GM20000 (cell line): Measurements from ENCODE around the gene PACRGL.
"Not testable (repeated sequence)": the region's sequence is repeated elsewhere in the genome, so short reads cannot be mapped to it uniquely, and the experiment has no call there.

Source experiments
- DNase-seq: peaks from one replicate; pipeline ENCODE4 v3.0.0; 2012; ENCODE audit warnings: low spot score
- TF ChIP-seq, protein P1 (sequence below): IDR thresholded peaks from 2 replicates; pipeline ENCODE4 v1.5.1; 2012; ENCODE audit warnings: mild to moderate bottlenecking, control low read depth; ENCODE audit errors: extremely low read depth, missing control alignments

PACRGL gene

DNA sequence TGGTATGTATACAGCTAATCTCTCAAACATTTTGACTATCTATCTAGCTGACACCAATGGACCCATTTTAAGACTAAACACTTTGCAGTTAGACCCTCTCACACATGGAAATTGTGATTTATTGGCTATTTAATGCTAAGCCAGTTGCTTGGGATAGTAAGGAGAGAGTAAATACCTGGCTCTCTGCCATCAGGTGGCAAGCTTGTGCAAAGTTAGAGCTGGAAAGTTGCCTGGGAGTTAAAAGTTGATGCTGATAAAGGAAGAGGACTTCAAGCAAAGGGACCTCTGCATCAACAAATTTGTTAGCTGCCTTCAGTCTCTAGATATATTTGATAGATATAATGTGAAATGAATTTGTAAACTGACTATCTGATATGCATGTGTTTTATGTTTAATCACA lies 61.1 kb downstream of the PACRGL start:
- TF ChIP-seq, protein P1, sequence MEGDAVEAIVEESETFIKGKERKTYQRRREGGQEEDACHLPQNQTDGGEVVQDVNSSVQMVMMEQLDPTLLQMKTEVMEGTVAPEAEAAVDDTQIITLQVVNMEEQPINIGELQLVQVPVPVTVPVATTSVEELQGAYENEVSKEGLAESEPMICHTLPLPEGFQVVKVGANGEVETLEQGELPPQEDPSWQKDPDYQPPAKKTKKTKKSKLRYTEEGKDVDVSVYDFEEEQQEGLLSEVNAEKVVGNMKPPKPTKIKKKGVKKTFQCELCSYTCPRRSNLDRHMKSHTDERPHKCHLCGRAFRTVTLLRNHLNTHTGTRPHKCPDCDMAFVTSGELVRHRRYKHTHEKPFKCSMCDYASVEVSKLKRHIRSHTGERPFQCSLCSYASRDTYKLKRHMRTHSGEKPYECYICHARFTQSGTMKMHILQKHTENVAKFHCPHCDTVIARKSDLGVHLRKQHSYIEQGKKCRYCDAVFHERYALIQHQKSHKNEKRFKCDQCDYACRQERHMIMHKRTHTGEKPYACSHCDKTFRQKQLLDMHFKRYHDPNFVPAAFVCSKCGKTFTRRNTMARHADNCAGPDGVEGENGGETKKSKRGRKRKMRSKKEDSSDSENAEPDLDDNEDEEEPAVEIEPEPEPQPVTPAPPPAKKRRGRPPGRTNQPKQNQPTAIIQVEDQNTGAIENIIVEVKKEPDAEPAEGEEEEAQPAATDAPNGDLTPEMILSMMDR, result no peak
- DNase-seq, result no peak

DNA sequence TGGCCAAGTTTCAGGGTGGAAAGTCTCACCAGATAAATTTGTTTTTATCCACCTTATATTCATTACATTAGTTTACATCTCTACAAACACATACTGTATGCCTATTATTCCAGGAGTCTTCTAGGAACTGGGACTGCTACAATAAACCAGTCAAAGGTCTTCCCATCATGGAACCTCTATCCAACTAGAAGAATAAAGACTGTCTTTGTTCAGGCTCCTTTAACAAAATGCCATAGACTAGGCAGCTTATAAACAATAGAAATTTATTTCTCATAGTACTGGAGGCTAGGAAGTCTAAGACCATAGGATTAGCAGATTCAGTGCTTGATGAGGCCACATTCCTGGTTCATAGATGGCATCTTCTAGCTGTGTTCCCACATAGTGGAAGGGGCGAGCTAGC lies 61.6 kb downstream of the PACRGL start:
- no peak for DNase-seq
- TF ChIP-seq, protein P1, result no peak

DNA sequence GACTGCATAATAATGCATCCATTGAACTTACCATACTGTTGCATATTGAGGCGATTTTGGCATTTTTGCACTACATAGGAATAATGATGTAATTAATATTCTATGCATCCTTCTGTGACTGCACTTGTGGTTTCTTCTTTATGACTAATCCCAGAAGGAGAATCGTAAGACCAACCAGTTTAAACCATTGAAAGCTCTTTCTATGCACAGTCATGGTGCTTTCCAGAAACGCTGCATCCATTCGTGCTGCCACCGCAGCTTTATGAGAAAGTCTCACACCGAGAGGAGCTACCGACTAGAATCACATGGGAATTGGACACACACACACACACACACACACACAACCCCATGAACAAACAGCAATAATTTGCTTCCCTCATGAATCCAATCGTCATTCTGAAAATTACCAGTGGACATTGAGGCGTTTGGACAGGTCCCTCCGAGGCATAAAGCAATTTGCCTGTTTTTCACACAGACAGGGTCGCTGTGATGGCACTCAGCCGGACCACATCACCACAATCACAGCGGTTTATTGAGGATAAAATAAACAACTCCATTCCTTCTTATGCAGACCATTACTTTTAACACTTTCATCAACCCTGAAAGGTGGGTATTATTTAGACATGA lies 64.2 kb downstream of the PACRGL start:
- no peak for DNase-seq
- TF ChIP-seq, protein P1, result no peak

DNA sequence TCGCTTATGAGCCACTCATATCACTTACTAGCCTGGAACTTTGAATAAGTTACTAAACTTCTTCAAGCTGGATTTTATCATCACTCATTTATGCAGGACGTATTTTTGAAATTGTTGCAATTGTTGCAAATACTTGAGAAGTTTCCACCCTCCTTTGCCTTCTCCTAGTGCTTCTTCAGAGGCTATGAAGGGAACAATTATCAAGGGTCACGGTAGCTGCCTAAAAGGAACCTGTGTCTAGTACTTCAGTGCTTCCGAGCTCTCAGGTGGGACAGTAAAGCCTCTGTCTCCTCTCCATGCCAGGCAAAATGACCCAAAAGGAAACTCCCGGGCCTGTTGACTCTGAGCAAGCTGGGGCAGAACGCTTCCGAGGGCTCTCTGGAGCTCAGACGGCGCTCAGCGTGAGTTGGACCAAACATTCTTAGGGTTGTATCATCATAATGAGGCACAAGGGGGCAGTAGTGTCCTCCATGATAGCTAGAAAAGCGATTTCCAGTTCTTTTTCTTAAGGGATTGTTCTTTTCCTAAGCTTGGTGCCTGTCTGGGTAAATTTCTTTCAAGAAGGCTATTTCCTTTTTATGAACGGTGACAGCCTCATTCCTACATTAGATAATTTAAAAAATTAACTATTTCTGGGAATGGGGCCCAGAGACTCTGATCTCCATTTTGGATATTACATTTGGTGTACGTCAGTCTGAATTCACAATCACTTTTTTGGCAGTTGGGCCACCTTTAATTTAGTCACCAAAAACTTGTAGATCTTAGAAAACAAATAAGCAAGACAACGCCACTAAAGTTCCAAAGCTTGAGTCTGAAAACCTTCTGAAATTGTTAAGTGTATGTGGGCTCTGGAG lies 73.1 kb downstream of the PACRGL start:
- DNase-seq, result peak; percentile 41
- TF ChIP-seq, protein P1, result peak; percentile 47

DNA sequence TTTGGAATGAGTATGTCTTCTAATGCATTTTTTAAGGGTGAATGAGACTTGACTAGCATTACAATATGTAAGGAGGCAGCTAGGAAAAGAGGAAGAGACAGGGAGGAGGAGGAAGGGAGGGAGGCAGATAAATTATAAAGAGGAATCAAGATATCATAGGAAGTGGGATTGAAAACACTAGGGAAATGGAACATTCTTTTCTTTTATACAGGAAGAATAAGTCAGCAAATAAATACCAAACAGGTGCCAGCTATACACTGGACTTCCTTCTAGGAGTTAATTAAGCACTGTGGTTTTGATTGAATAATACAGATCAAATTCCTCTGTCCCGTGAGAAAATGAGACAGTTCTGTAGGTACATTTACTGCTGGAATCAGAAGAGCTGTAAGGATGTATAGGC lies 78.6 kb downstream of the PACRGL start:
- TF ChIP-seq, protein P1, result no peak
- no peak for DNase-seq

DNA sequence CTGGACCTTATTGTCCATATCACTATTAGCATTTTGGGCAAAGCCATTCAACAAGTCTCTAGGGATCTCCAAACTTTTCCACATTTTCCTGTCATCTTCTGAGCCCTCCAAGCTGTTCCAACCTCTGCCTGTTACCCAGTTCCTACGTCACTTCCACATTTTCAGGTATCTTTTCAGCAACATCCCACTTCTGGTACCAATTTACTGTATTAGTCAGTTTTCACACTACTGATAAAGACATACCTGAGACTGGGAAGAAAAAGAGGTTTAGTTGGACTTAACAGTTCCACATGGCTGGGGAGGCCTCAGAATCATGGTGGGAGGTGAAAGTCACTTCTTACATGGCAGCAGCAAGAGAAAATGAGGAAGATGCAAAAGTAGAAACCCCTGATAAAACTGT lies 82.9 kb downstream of the PACRGL start:
- DNase-seq, result not testable (repeated sequence)

DNA sequence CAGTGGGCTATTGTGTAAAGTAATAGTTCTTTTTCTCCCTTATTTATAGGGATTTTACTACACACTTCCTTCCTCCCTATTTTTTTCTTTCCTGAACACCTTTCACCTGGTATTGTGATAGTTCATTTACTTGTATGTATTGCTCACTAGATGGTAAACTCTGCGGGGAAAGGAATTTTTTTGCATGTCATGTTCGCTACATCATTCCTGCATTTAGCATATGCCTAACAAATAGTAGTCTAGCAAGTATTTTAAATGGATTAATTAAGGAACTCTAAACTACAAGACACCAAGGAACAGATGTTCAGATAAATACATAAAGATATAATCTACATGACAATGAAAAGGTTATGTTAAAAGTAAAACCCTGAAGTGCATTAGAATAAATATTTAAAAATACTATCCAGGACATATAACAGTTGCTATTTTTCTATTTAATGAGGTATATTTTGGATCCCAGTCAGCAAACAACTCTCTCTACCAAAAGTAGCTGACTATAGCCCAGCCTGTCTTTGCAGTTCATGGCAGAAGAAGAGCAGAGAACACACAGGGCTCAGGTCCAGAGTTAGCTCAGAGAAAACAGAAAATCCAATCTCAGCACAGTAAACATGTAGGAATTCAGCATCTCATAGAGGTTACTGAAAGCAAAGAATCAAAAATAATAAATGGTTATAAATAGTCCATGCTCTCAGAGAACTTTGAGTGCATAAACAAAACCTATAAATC lies 87.8 kb downstream of the PACRGL start:
- TF ChIP-seq, protein P1, result no peak
- DNase-seq, result no peak
